A549 (cell line): ENCODE results near the gene MTOR.

ENCODE experiments used
- EP300 ChIP-seq, 2 experiments: fragments of >200 bp; sonication (Bioruptor Twin); formaldehyde crosslinking; IDR thresholded peaks; 2 replicates in 1 of 2; 3 replicates in 1 of 2; pipeline ENCODE4 v1.6.1; 2016 to 2017
- JUN ChIP-seq, 2 experiments: fragments of >200 bp; sonication (Bioruptor Twin); formaldehyde crosslinking; IDR thresholded peaks; 2 replicates in 1 of 2; 3 replicates in 1 of 2; pipeline ENCODE4 v1.6.1; 2016 to 2017
- KDM1A ChIP-seq: fragments of 200-600 bp; sonication (generic); IDR thresholded peaks from 2 replicates; pipeline ENCODE4 v1.6.1; 2016; ENCODE audit warnings: low read depth, mild to moderate bottlenecking
- MAX ChIP-seq: IDR thresholded peaks from 2 replicates; pipeline ENCODE4 v1.6.1; 2012
- MYC ChIP-seq: IDR thresholded peaks from 2 replicates; pipeline ENCODE4 v1.6.1; 2012; ENCODE audit warnings: mild to moderate bottlenecking, inconsistent platforms, low read length, improper control_type of control experiment, borderline replicate concordance
- POLR2A ChIP-seq: IDR thresholded peaks from 2 replicates; pipeline ENCODE4 v1.6.1; 2012; ENCODE audit warnings: mild to moderate bottlenecking, low read length
- RAD21 ChIP-seq, 2 experiments: fragments of >200 bp in 1 of 2; sonication (Bioruptor Twin) in 1 of 2; formaldehyde crosslinking in 1 of 2; IDR thresholded peaks in 1 of 2; conservative IDR thresholded peaks in 1 of 2; 2 replicates in 1 of 2; 3 replicates in 1 of 2; pipeline ENCODE4 v1.6.1; 2012 to 2018; ENCODE audit warnings: inconsistent platforms in 1 of 2
- RCOR1 ChIP-seq: fragments of 150-350 bp; IDR thresholded peaks from 2 replicates; pipeline ENCODE4 v1.6.1; 2014; ENCODE audit warnings: antibody characterized with exemption, low read length, low read depth
- REST ChIP-seq: fragments of 200-600 bp; sonication (generic); IDR thresholded peaks from 2 replicates; pipeline ENCODE4 v1.6.1; 2016; ENCODE audit warnings: antibody characterized with exemption, mild to moderate bottlenecking, moderate library complexity
- RFX5 ChIP-seq: fragments of 450-650 bp; IDR thresholded peaks from 2 replicates; pipeline ENCODE4 v1.7.1; 2014; ENCODE audit warnings: antibody characterized with exemption, mild to moderate bottlenecking, moderate library complexity
- SMC3 ChIP-seq: fragments of >200 bp; sonication (Bioruptor Twin); formaldehyde crosslinking; IDR thresholded peaks from 3 replicates; pipeline ENCODE4 v1.6.1; 2018; ENCODE audit warnings: inconsistent platforms
- TF ChIP-seq, protein P1 (sequence below): fragments of >200 bp; sonication (Bioruptor Twin); formaldehyde crosslinking; IDR thresholded peaks from 3 replicates; pipeline ENCODE4 v1.5.1; 2016

GRCh38 chr1:11280719-11281376 is 18.5 kb upstream of the MTOR start:
- TF ChIP-seq RCOR1 (no peak), KDM1A (no peak), POLR2A (no peak), RFX5 (no peak), SMC3 (no peak), MYC (no peak), EP300 (IDR thresholded peaks at IDR 0.05) (no peak), MAX (no peak), RAD21 (conservative IDR thresholded peaks at IDR 0.05 in 1 of 2, IDR thresholded peaks at IDR 0.05 in 1 of 2) (no peak), JUN (IDR thresholded peaks at IDR 0.05) (no peak), REST (no peak)
- TF ChIP-seq, protein P1, sequence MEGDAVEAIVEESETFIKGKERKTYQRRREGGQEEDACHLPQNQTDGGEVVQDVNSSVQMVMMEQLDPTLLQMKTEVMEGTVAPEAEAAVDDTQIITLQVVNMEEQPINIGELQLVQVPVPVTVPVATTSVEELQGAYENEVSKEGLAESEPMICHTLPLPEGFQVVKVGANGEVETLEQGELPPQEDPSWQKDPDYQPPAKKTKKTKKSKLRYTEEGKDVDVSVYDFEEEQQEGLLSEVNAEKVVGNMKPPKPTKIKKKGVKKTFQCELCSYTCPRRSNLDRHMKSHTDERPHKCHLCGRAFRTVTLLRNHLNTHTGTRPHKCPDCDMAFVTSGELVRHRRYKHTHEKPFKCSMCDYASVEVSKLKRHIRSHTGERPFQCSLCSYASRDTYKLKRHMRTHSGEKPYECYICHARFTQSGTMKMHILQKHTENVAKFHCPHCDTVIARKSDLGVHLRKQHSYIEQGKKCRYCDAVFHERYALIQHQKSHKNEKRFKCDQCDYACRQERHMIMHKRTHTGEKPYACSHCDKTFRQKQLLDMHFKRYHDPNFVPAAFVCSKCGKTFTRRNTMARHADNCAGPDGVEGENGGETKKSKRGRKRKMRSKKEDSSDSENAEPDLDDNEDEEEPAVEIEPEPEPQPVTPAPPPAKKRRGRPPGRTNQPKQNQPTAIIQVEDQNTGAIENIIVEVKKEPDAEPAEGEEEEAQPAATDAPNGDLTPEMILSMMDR, result no peak
